Hepatocyte (in vitro differentiated cells): ENCODE measurements around the gene PATL1.

Experiments
- CTCF ChIP-seq: fragments of 200-600 bp; sonication (generic); IDR thresholded peaks from 2 replicates; pipeline ENCODE4 v1.5.1; 2016; ENCODE audit warnings: antibody characterized with exemption, mild to moderate bottlenecking; ENCODE audit not compliant: poor library complexity
- EZH2 ChIP-seq: fragments of 200-600 bp; sonication (generic); IDR thresholded peaks from 2 replicates; pipeline ENCODE4 v1.6.1; 2016; ENCODE audit warnings: antibody characterized with exemption, mild to moderate bottlenecking, borderline replicate concordance

- TF ChIP-seq CTCF (no peak), EZH2 (no peak)
Observed at GRCh38 chr11:59710136-59710847, 41.5 kb upstream of the PATL1 start.
